Small intestine (tissue), 16 donors: ENCODE results near the gene PRSS50. TPM values are rescaled to one million over a fixed set of nuclear protein-coding genes. Genes with fewer than 3 reads are reported as not detected.
"Not testable (repeated sequence)": the region's sequence is repeated elsewhere in the genome, so short reads cannot be mapped to it uniquely, and the experiment has no call there.

ENCODE experiments used
- DNase-seq, 2 donors: peaks; one replicate each; pipeline versions ENCODE4 v3.0.0 to v3.0.0-alpha.2; 2013
- FAIRE-seq: peaks from 2 replicates; lab custom pipeline; 2012; peaks lifted over from hg19 to GRCh38; lab: Jason Lieb, UNC
- H3K27ac ChIP-seq, 3 donors: one replicate each; pipeline ENCODE4 v1.5.1; 2013; ENCODE audit warnings: low read length in 2 of 3, mild to moderate bottlenecking in 2 of 3, control low read depth in 1 of 3, inconsistent platforms in 1 of 3, low read depth in 1 of 3, moderate library complexity in 1 of 3
- H3K27me3 ChIP-seq, 3 donors: one replicate each; pipeline ENCODE4 v1.6.1; 2013; ENCODE audit warnings: low read length in 3 of 3, inconsistent platforms in 1 of 3; ENCODE audit not compliant: control insufficient read depth in 3 of 3, insufficient read depth in 3 of 3
- H3K36me3 ChIP-seq, 3 donors: one replicate each; pipeline ENCODE4 v1.6.1; 2013; ENCODE audit warnings: low read length in 3 of 3, inconsistent platforms in 1 of 3, low read depth in 1 of 3, mild to moderate bottlenecking in 1 of 3, moderate library complexity in 1 of 3; ENCODE audit not compliant: control insufficient read depth in 3 of 3, insufficient read depth in 2 of 3
- H3K4me1 ChIP-seq, 3 donors: one replicate each; pipeline ENCODE4 v1.6.1; 2013; ENCODE audit warnings: low read length in 2 of 3, inconsistent platforms in 1 of 3, low read depth in 1 of 3, mild to moderate bottlenecking in 1 of 3, moderate library complexity in 1 of 3; ENCODE audit not compliant: control insufficient read depth in 3 of 3, insufficient read depth in 2 of 3
- H3K4me3 ChIP-seq, 3 donors: one replicate each; pipeline ENCODE4 v1.5.1; 2013; ENCODE audit warnings: low read length in 3 of 3, control low read depth in 1 of 3, inconsistent platforms in 1 of 3, low read depth in 1 of 3, mild to moderate bottlenecking in 1 of 3, moderate library complexity in 1 of 3
- H3K9me3 ChIP-seq, 2 donors: one replicate each; pipeline ENCODE4 v1.6.1; 2013; ENCODE audit warnings: low read depth in 1 of 2, low read length in 1 of 2; ENCODE audit not compliant: control insufficient read depth in 2 of 2, insufficient read depth in 1 of 2
- WGBS, 3 donors: extraction: QIAGEN DNeasy Blood & Tissue Kit; methylation state at CpG; one replicate each; pipeline ENCODE4 v1.1.7; 2013; 5-methylcytosine and 5-hydroxymethylcytosine counted together
- long read RNA-seq, 10 donors: transcript quantifications; one replicate each; lab custom pipeline, GENCODE V29; 2026
- polyA plus RNA-seq, 4 donors: library from polyadenylated mRNA; stranded (reverse) in 3 of 4; unstranded in 1 of 4; fragments of 200-250 nt in 3 of 4; fragments of 120-200 nt in 1 of 4; gene quantifications; one replicate each; pipeline versions ENCODE4 v1.2.1 to v1.2.3, GENCODE V29; 2013
- donor health status: healthy with polysubstance abuse.
- donor health status: control.
- donor health status: control.
- donor health status: Bipolar disorder and iron deficiency.
- donor health status: healthy.

PRSS50 gene, protein sequence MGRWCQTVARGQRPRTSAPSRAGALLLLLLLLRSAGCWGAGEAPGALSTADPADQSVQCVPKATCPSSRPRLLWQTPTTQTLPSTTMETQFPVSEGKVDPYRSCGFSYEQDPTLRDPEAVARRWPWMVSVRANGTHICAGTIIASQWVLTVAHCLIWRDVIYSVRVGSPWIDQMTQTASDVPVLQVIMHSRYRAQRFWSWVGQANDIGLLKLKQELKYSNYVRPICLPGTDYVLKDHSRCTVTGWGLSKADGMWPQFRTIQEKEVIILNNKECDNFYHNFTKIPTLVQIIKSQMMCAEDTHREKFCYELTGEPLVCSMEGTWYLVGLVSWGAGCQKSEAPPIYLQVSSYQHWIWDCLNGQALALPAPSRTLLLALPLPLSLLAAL
- 1 to 10 TPM in 1 of 4 donors, under 1 TPM in 1, not detected in 2; 0.01 to 3.7 TPM for polyA plus RNA-seq
- long read RNA-seq, donor 1 = 0 reads
- long read RNA-seq, donor 2 = 0 reads
- long read RNA-seq, donor 3 = 0 reads
- long read RNA-seq, donor 4 = 0 reads
- long read RNA-seq, donor 5 = 0 reads
- long read RNA-seq, donor 6 = 0 reads
- long read RNA-seq, donor 7 = 0 reads
- long read RNA-seq, donor 8 = 0 reads
- long read RNA-seq, donor 9 = 0 reads
- long read RNA-seq, donor 10 = 0 reads

DNA sequence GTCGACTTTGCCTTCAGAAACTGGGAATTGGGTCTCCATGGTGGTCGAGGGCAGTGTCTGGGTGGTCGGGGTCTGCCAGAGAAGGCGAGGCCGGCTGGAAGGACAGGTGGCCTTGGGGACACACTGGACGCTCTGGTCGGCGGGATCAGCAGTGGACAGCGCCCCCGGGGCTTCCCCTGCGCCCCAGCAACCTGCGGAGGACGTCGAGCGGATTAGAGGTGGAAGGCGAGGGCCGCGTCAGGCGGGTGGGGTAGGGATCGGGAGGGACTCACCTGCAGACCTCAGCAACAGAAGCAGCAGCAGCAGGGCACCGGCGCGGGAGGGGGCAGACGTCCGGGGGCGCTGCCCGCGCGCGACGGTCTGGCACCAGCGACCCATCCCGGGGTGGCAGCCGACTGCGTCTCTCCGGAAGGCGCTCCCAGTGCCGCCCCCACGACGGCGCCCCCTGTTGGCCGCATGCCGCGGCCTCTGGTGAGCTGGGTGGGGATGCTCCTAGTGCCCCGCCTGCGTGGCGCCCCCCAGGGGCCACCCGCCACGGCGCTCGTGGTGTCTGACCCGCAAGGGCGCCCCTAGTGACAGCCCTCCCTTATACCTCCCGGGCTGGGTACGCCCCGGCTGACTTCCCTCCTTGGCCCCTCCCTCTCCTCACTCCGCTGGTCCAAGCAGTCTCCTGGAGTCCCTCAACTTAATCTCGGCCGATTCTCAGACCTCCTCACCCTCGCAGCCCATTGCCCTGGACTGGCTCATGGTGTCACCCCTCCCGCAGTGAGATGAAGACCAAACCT, at the start of gene PRSS50:
Gene PRSS50, minus strand, starts transcription at position 423 of the 785 bp plus-strand sequence. Its CDS starts 45 bp downstream, at position 378.
- H3K4me3 ChIP-seq = no peak within 1 kb of the TSS
- H3K9me3 ChIP-seq = peaks cover 0 to 4% of the 10 kb centered on the region in 2 donors
- H3K4me1 ChIP-seq = no peaks in the 10 kb centered on the region
- WGBS, 3 donors = 50 to 59% (median 58%) methylated on average over 36 to 61 of the region's 61 CpGs
- DNase-seq = no peak
- FAIRE-seq = no peak
- no peaks in the 10 kb centered on the region for H3K36me3 ChIP-seq
- H3K27ac ChIP-seq = no peak within 1 kb of the TSS
- peaks cover 0 to 6% (median 0%) of the 10 kb centered on the region in 3 donors for H3K27me3 ChIP-seq

DNA sequence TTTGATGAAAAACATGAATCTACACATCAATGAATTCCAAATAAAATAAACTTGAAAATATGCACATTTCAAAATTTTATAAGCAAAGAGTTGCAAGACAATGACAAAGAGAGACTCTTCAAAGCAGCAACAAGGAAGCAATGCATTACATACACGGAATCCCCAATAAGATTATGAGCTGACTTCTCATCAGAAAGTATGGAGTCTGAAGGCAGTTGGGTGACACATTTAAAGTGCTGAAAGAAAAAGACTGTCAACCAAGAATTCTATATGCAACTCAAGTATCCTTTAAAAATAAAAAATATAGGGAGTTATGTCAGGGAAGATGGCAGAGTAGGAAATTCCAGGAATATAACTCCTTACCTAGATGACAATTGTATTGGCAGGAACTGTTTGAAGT, 46.5 kb upstream of the PRSS50 start:
- Histone ChIP-seq H3K9me3 (peaks cover 0 to 24% of the 10 kb centered on the region in 2 donors), H3K36me3 (no peaks in the 10 kb centered on the region), H3K27ac (no peak overlapping the region), H3K27me3 (no peaks in the 10 kb centered on the region), H3K4me3 (no peak overlapping the region), H3K4me1 (no peaks in the 10 kb centered on the region)
- WGBS, 3 donors = 79 to 92% (median 87%) methylated on average over 1 of the region's 1 CpG
- DNase-seq (no peak), FAIRE-seq (no peak)

DNA sequence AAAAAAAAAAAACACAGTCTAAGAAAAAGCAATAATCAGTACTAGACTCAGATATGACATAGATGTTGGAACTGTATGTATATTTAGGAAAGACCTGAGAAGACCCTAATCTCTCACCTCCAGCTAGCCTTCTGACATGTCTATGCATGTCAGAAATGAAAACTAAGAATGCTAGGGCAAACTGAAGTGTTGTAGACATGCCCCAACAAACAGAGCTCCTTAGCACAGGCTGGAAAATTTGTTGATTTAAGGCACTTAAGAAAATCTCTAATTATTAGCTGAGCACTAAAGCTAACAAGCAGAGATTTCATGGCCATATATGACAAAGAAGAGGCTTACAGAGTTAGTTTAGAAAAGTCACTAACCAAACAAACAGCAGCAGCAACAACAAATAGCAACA, 45.5 kb upstream of the PRSS50 start:
- Histone ChIP-seq H3K36me3 (no peaks in the 10 kb centered on the region), H3K27me3 (no peaks in the 10 kb centered on the region), H3K4me3 (no peak overlapping the region), H3K4me1 (no peaks in the 10 kb centered on the region), H3K27ac (no peak overlapping the region), H3K9me3 (peaks cover 0 to 18% of the 10 kb centered on the region in 2 donors)
- no peak for FAIRE-seq
- no peak for DNase-seq

DNA sequence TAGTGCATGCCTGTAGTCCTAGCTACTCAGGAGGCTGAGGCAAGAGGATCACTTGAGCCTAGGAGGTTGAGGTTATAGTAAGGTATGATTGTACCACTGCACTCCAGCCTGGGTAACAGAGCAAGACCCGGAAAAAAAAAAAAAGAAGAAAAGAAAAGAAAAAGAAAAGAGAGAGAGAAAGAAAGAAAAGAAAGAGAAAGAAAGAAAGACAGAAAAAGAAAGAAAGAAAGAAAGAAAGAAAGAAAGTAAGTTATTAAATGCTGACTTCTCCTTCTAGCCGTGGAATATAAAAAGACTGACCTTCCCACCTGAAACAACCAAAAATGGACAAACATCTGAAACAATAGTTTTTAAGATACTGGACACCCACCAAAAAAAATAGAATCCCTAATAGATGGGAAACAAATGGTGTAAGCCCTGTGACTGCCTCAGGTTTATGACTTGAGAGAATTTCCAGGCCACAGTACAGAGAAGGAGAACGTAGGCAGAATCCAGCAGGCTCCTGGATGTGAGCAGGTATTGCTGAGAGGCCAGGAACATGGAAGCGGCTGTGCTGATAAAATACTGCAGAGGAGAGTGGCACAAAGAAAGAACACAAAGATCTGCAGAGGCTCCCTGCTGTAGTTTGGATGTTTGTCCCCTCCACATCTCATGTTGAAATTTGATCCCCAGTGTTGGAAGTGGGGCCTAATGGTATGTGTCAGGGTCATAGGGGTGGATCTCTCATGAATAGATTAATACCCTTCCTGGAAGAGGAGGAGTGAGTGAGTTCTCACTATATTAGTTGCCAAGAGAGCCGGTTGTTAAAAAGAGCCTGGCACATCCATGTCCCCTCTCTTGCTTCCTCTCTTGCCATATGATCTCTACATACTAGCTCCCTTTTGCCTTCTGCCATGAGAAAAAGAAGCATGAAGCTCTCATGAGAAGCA, 41.8 kb upstream of the PRSS50 start:
- Histone ChIP-seq H3K36me3 (no peaks in the 10 kb centered on the region), H3K4me3 (no peak overlapping the region), H3K27ac (no peak overlapping the region), H3K27me3 (no peaks in the 10 kb centered on the region), H3K4me1 (no peaks in the 10 kb centered on the region), H3K9me3 (peaks cover 0 to under 1% of the 10 kb centered on the region in 2 donors)
- no peak for DNase-seq
- WGBS, 3 donors = 83 to 91% (median 87%) methylated on average over 5 of the region's 5 CpGs
- FAIRE-seq = no peak

DNA sequence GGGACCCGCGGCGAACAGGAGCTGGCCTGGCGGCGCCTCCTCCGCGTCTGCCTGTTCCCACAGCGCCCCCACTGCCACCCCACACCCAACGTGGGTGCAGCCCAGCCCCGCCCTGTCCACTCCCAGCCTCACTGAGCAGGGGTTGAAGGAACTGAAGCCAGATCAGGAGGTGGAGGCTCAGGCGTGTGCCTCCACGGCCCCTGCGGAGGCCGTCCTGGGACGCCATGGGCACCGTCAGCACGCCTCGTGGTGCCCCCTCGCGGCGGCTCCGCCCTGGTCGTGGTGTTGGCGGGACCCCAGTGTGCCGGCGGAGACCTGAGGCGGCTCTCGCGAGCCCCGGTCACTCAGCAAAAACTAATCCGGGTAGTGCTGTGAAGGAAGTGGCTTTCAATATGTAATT, 39.0 kb upstream of the PRSS50 start:
- no peak for FAIRE-seq
- H3K9me3 ChIP-seq = no peaks in the 10 kb centered on the region
- 87 to 93% (median 92%) methylated on average over 31 of the region's 31 CpGs for WGBS, 3 donors

DNA sequence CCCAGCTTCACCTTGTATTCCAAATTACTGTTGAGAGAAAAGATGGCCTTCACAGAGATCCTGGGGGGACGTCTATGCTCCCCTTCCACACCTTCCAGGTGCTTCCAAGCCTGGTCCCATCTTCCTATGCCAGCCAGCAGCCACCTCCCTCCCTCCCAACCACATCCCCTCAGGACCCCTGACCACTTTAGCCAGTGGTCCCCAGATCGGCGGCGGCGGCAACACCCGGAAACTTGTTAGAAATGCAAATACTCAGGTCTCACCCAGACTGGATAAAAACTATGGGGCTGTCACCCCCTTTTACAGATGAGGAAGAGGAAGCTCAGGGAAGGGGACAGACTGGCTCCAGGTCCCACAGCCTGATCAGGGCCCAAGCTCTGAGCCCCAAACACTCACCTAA, 38.0 kb upstream of the PRSS50 start:
- Histone ChIP-seq H3K4me3 (no peak overlapping the region), H3K36me3 (no peaks in the 10 kb centered on the region), H3K4me1 (no peaks in the 10 kb centered on the region), H3K27ac (no peak overlapping the region), H3K9me3 (no peaks in the 10 kb centered on the region), H3K27me3 (no peaks in the 10 kb centered on the region)
- no peak for FAIRE-seq
- no peak for DNase-seq
- WGBS, 3 donors = 90 to 93% (median 92%) methylated on average over 6 of the region's 6 CpGs

More for the DNA sequence above, 39.0 kb upstream of the PRSS50 start:
- no peak for DNase-seq
- H3K4me1 ChIP-seq = no peaks in the 10 kb centered on the region
- no peak overlapping the region for H3K27ac ChIP-seq
- H3K36me3 ChIP-seq = no peaks in the 10 kb centered on the region
- no peak overlapping the region for H3K4me3 ChIP-seq
- no peaks in the 10 kb centered on the region for H3K27me3 ChIP-seq

DNA sequence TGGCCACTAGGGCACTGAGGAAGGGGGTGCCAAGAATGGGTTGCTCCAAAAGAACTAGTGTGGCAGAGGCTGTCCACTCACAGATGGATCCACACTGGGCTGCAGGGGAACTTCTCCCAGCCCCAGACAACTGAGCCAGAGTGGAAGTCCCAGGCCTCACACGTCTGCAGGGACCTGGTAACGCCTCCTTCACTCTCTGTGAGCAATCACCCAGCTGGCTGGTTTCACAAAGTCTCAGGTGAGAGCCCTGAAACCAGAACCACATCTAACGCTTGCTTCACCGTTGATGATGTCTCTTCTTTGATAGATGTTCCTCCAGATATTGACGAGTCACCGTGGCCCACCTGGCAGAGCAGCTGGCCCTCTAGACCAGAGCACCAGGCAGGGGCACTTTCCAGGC, 35.5 kb upstream of the PRSS50 start:
- H3K9me3 ChIP-seq, FAIRE-seq, H3K4me1 ChIP-seq, DNase-seq, H3K27ac ChIP-seq, H3K27me3 ChIP-seq, H3K4me3 ChIP-seq, H3K36me3 ChIP-seq: not testable (repeated sequence)
- whole genome bisulfite sequencing, 3 donors = 69 to 77% (median 73%) methylated on average over 6 of the region's 6 CpGs
